ENCODE results near the gene NDUFAF8.

DNA sequence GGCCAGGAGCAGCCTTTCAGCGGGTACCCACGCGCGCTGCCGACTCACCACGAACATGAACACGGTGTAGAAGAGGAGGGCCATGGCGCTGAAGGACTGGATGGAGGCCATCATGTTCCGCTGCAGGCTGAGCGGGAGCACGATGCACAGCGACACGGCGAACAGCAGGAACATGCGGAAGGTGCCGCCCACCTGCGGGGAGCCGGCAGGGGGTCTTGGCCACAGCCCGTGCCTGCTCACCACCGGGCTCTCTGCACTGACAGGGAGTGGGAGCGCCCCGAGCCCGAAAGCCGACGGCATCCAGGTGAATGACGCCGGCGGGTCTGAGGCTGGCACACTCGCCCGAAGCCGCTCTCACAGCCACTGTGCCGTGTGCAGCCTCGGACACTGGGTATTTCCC lies 43.0 kb downstream of the NDUFAF8 start:
- TF ChIP-seq POLR2A (IDR thresholded peaks at IDR 0.05) = no peak
- TF ChIP-seq, protein P1, sequence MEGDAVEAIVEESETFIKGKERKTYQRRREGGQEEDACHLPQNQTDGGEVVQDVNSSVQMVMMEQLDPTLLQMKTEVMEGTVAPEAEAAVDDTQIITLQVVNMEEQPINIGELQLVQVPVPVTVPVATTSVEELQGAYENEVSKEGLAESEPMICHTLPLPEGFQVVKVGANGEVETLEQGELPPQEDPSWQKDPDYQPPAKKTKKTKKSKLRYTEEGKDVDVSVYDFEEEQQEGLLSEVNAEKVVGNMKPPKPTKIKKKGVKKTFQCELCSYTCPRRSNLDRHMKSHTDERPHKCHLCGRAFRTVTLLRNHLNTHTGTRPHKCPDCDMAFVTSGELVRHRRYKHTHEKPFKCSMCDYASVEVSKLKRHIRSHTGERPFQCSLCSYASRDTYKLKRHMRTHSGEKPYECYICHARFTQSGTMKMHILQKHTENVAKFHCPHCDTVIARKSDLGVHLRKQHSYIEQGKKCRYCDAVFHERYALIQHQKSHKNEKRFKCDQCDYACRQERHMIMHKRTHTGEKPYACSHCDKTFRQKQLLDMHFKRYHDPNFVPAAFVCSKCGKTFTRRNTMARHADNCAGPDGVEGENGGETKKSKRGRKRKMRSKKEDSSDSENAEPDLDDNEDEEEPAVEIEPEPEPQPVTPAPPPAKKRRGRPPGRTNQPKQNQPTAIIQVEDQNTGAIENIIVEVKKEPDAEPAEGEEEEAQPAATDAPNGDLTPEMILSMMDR (IDR thresholded peaks at IDR 0.05) = no peak
- no peak for TF ChIP-seq POLR2AphosphoS5 (IDR thresholded peaks at IDR 0.05)
- TF ChIP-seq EP300 (IDR thresholded peaks at IDR 0.05) = no peak
